Common myeloid progenitor, CD34-positive (primary cell): Measurements from ENCODE around the gene YIF1A.

ENCODE experiments used
- CTCF ChIA-PET: fragments of 350-600 bp; sonication (Branson Sonifier 250); formaldehyde crosslinking; loops from one replicate; lab custom pipeline; 2021; ENCODE audit warnings: antibody characterized with exemption; lab: Charles Lee
- POLR2A ChIA-PET: fragments of 350-600 bp; sonication (Branson Sonifier 250); formaldehyde crosslinking; loops from one replicate; lab custom pipeline; 2021; ENCODE audit warnings: antibody characterized with exemption; lab: Charles Lee
- DNase-seq, 3 donors: peaks; one replicate each; pipeline versions ENCODE4 v3.0.0 to v3.0.0-alpha.2; 2013
- H3K27ac ChIP-seq, 2 experiments: 1 replicate in 1 of 2; 2 replicates in 1 of 2; pipeline ENCODE4 v1.7.0; 2013; ENCODE audit warnings: inconsistent platforms in 2 of 2, low read length in 2 of 2, mild to moderate bottlenecking in 2 of 2, low read depth in 1 of 2, moderate library complexity in 1 of 2; ENCODE audit not compliant: severe bottlenecking in 2 of 2, insufficient read depth in 1 of 2, poor library complexity in 1 of 2
- H3K27me3 ChIP-seq, 5 experiments: replicated peaks in 2 of 5; 1 replicate in 3 of 5; 2 replicates in 2 of 5; pipeline versions ENCODE4 v1.6.1 to v1.7.0; 2013; ENCODE audit warnings: low read length in 4 of 5, mild to moderate bottlenecking in 2 of 5, moderate library complexity in 2 of 5, inconsistent platforms in 1 of 5; ENCODE audit not compliant: insufficient read depth in 5 of 5, control insufficient read depth in 4 of 5
- H3K36me3 ChIP-seq, 4 experiments: 1 replicate in 2 of 4; 2 replicates in 2 of 4; pipeline versions ENCODE4 v1.6.1 to v1.7.0; 2013; ENCODE audit warnings: low read length in 3 of 4, control low read depth in 1 of 4, mild to moderate bottlenecking in 1 of 4; ENCODE audit not compliant: control insufficient read depth in 4 of 4, insufficient read depth in 4 of 4
- H3K4me1 ChIP-seq, 4 experiments: 1 replicate in 3 of 4; 2 replicates in 1 of 4; pipeline versions ENCODE4 v1.6.1 to v1.7.1; 2013; ENCODE audit warnings: low read length in 3 of 4, mild to moderate bottlenecking in 3 of 4, control low read depth in 1 of 4, inconsistent platforms in 1 of 4, moderate library complexity in 1 of 4; ENCODE audit not compliant: control insufficient read depth in 4 of 4, insufficient read depth in 4 of 4; ENCODE audit errors: control extremely low read depth in 1 of 4
- H3K4me3 ChIP-seq, 7 experiments: 1 replicate in 4 of 7; 2 replicates in 3 of 7; pipeline versions ENCODE4 v1.5.1 to v1.7.0; 2013; ENCODE audit warnings: mild to moderate bottlenecking in 7 of 7, low read length in 6 of 7, moderate library complexity in 6 of 7, inconsistent platforms in 2 of 7, low read depth in 2 of 7, control low read depth in 1 of 7; ENCODE audit not compliant: insufficient read depth in 4 of 7, control insufficient read depth in 1 of 7; ENCODE audit errors: extremely low read depth in 1 of 7
- H3K9me3 ChIP-seq, 5 experiments: 1 replicate in 4 of 5; 2 replicates in 1 of 5; pipeline versions ENCODE4 v1.6.1 to v1.7.1; 2013; ENCODE audit warnings: low read length in 4 of 5, mild to moderate bottlenecking in 2 of 5, inconsistent platforms in 1 of 5, low read depth in 1 of 5, moderate library complexity in 1 of 5; ENCODE audit not compliant: control insufficient read depth in 4 of 5, insufficient read depth in 2 of 5; ENCODE audit errors: control extremely low read depth in 1 of 5
- WGBS: methylation state at CpG from one replicate; pipeline ENCODE4 v1.1.5; 2013; ENCODE audit not compliant: insufficient coverage; 5-methylcytosine and 5-hydroxymethylcytosine counted together

The YIF1A gene

DNA sequence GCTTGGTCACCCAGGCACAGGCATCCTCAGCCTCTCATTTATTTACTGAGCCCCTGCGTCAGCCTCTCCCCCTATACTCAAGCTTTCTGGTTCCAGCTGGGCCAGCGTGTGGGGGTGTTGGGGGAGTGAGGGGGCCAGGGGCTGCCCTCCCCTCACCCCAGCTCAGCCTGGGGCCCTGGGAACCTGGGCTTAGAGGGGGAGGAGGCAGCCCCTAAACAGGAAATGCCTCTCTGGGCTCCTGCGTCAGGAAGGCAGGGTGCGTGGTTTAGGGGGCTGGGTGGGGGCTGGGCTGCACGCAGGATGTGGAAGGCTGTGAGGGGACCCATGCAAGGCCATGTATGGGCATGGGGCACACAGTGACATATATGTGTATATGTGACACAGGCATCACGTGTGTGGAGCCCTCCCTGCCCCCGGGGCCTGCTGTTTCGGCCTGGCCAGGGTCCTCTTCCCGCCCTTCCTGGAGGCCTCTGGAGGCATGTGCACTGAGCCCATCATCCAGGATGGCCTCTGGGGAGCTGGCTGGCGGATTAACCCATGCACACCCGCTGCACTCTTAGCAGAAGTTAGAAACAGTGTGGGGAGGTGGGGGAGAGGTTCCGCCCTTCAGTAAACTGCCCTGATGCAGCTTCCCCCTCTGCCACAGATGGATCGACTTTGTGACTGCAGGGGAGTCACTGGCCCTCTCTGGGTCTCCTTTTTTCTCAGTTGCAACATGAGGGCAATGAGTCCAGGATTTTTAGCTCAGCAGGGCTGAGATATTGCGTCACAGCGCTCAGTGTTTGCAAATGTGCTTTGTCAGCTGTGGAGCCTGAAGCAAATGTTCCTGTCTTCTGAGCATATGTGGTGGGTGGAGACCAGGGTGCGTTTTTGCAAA lies 29.0 kb upstream of the YIF1A start:
- Histone ChIP-seq H3K36me3 (no peaks in the 10 kb centered on the region), H3K27ac (peak overlapping the region in 1 of 2 experiments; percentile 58), H3K27me3 (no peaks in the 10 kb centered on the region), H3K4me3 (peak overlapping the region in 5 of 7 experiments; percentile 9 to 65 (median 43)), H3K4me1 (peaks cover 11 to 46% (median 40%) of the 10 kb centered on the region in 4 experiments), H3K9me3 (no peaks in the 10 kb centered on the region)
- WGBS = 23% methylated on average over 12 of the region's 16 CpGs
- DNase-seq = peak; percentile 64 to 83 (median 76)
- POLR2A ChIA-PET = no interaction called here
- CTCF ChIA-PET = interaction anchor here (0.6 to 3.4 kb wide), 5 partner anchors 9 to 71 kb away, joined by 3 to 14 read pairs (median 7); no protein-coding TSS in a partner anchor

DNA sequence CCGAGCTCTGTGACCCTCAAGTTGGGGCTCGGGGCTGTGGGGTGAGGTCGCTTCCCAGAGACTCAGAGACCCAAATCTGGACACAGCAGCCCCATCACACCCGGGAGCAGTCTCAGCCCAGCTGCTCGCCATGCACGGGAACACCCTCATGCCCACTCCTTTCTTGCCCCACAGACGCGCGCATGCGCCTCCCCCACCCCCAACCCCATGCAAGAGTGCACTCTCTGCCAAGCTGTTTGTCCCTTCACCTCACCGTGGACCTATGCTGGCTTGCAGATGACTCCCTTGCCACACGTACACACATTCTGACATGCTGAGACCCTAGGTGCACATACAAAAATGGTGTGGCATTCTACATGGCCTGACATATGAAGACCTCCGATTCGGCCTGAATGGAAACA lies 28.4 kb upstream of the YIF1A start:
- ChIA-PET POLR2A (interaction anchor here (0.7 kb wide), 1 partner anchor 27 kb away, joined by 3 read pairs; no protein-coding TSS in a partner anchor), CTCF (interaction anchor here (0.6 to 3.4 kb wide), 6 partner anchors 9 to 72 kb away, joined by 3 to 14 read pairs (median 5); no protein-coding TSS in a partner anchor)
- WGBS = 2% methylated on average over 8 of the region's 14 CpGs
- peak overlapping the region in 5 of 7 experiments; percentile 9 to 65 (median 43) for H3K4me3 ChIP-seq
- peak overlapping the region in 1 of 2 experiments; percentile 58 for H3K27ac ChIP-seq
- no peaks in the 10 kb centered on the region for H3K27me3 ChIP-seq
- H3K36me3 ChIP-seq = no peaks in the 10 kb centered on the region
- DNase-seq = peak; percentile 36 to 61 (median 55)
- H3K4me1 ChIP-seq = peaks cover 11 to 49% (median 43%) of the 10 kb centered on the region in 4 experiments
- H3K9me3 ChIP-seq = no peaks in the 10 kb centered on the region

DNA sequence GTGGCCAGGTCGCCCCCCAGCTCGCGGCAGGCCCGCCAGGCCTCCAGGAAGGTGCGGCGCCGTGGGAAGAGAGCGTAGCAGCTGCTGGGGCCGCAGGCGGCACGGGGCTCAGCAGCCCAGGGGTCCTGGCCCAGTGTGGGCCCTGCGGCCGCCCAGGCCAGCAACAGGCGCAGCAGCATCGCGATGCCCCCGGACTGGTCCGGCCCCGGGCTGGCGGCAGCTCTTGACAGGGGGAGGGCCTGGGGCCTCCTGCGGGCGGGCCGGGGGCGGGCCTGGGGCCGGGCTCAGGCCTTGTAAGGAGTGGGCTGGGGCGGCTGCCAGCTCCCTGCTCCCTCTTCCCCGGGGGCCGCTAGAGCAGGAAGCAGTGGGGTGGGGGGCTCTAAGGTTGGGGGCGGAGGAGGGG lies 27.9 kb upstream of the YIF1A start, which contains the start of gene CD248:
CD248 (minus strand) TSS at position 196 of the 403 bp plus-strand sequence; CDS start at position 179, 17 bp downstream.
- no peaks in the 10 kb centered on the region for H3K36me3 ChIP-seq
- 15% methylated on average over 11 of the region's 29 CpGs for WGBS
- peak within 1 kb of the TSS in 5 of 7 experiments; percentile 9 to 65 (median 43) for H3K4me3 ChIP-seq
- H3K4me1 ChIP-seq = peaks cover 11 to 53% (median 47%) of the 10 kb centered on the region in 4 experiments
- peak within 1 kb of the TSS in 1 of 2 experiments; percentile 58 for H3K27ac ChIP-seq
- H3K27me3 ChIP-seq = no peaks in the 10 kb centered on the region
- ChIA-PET POLR2A (interaction anchor here (0.7 kb wide), 1 partner anchor 27 kb away, joined by 3 read pairs; no protein-coding TSS in a partner anchor), CTCF (interaction anchor here (0.8 to 3.4 kb wide), 4 partner anchors 10 to 40 kb away, joined by 3 to 14 read pairs (median 7); no protein-coding TSS in a partner anchor)
- no peaks in the 10 kb centered on the region for H3K9me3 ChIP-seq
- peak in 1 of 3 donors; percentile 27 for DNase-seq

DNA sequence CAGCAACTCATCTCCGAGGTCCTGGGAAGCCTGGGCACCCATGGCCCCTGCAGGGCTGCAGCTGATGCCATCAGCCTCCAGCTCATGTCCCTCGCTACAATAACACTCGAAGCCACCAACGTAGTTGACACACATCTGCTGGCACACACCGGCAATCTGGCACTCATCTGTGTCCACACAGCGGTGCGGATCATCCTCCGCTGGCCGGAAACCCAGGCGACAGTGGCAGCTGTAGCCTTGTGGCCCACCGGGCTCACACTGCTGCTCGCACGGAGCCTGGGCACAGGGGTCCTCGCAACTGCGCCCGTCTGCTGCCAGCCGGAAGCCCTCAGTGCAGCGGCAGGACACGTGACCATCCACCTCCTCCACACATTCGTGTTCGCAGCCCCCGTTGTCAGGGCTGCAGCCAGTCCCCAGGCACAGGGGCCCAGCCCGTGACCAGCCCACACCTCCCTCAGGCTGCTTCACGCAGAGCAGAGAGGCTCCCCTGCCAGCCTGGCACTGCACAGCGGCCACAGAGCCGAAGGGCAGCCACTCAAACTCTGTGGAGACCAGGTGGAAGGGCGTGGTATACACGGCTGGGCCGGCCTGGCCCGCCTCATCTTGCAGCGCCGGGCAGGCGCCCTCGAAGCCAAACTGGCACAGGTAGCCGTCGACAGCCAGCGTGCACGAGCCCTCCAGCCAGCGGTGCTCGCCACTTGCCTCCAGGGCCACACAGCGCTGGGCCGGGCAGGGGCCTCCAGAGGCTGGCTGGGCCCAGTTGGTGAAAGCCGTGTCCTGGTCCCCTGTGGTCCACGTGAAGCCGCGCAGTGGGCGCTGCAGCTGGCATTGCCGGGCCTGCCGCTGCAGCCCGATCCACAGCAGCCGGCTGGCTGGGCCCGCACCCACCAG lies 27.2 kb upstream of the YIF1A start:
- CTCF ChIA-PET = interaction anchor here (0.8 to 3.4 kb wide), 4 partner anchors 11 to 39 kb away, joined by 3 to 14 read pairs (median 7); no protein-coding TSS in a partner anchor
- H3K4me3 ChIP-seq = peak overlapping the region in 1 of 7 experiments; percentile 65
- H3K4me1 ChIP-seq = peaks cover 11 to 58% (median 50%) of the 10 kb centered on the region in 4 experiments

DNA sequence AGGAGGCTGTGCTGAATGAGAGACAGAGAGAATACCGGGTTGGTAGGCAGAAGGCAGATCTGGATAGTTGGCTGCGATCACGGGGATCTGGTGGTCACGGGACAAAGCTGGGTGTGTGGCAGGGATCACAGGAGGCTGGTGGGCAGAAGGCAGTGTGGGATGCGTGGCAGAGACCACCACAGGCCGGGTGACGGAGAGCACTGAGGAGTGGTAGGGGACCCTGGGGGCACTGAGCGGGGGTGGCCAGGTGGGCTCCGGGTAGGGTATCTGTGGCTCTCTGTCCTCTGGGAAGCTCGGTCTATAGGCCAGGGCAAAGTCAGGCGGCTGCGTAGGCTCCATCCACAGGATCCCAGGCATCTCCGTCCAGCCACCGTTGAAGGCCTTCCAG lies 26.5 kb upstream of the YIF1A start:
- WGBS = 94% methylated on average over 14 of the region's 14 CpGs
- Histone ChIP-seq H3K9me3 (no peaks in the 10 kb centered on the region), H3K4me1 (peaks cover 11 to 58% (median 50%) of the 10 kb centered on the region in 4 experiments), H3K27ac (no peak overlapping the region), H3K27me3 (no peaks in the 10 kb centered on the region), H3K36me3 (no peaks in the 10 kb centered on the region), H3K4me3 (no peak overlapping the region)
- DNase-seq = no peak
- CTCF ChIA-PET = interaction anchor here (3.4 kb wide), 1 partner anchor 17 kb away, joined by 14 read pairs; no protein-coding TSS in a partner anchor
- POLR2A ChIA-PET = no interaction called here

More for the DNA sequence above, 27.2 kb upstream of the YIF1A start:
- Histone ChIP-seq H3K9me3 (no peaks in the 10 kb centered on the region), H3K36me3 (no peaks in the 10 kb centered on the region), H3K27ac (no peak overlapping the region), H3K27me3 (no peaks in the 10 kb centered on the region)
- no peak for DNase-seq
- POLR2A ChIA-PET = no interaction called here
- 92% methylated on average over 52 of the region's 52 CpGs for WGBS
